AG04450 (cell line): ENCODE results near the gene PLXDC2. TPM values are rescaled to one million over a fixed set of nuclear protein-coding genes. Genes with fewer than 3 reads are reported as not detected.

Experiments used
- CTCF ChIA-PET: fragments of 300-600, 350-600 bp; formaldehyde crosslinking; extraction: SDS; loops from one replicate; lab custom pipeline; 2022; ENCODE audit warnings: antibody characterized with exemption, inconsistent platforms; lab: Charles Lee
- POLR2A ChIA-PET: fragments of 350-600 bp; formaldehyde crosslinking; extraction: SDS; loops from one replicate; lab custom pipeline; 2021; ENCODE audit warnings: antibody characterized with exemption, inconsistent platforms; lab: Yijun Ruan, JAX
- DNase-seq: peaks from one replicate; pipeline ENCODE4 v3.0.0-alpha.2; 2011; ENCODE audit warnings: low read depth, low spot score
- H3K27ac ChIP-seq: one replicate; pipeline ENCODE4 v1.5.1; 2012; ENCODE audit warnings: low read depth, low read length, control low read depth
- H3K27me3 ChIP-seq: one replicate; pipeline ENCODE4 v1.6.0; 2012; ENCODE audit warnings: low read length; ENCODE audit not compliant: control insufficient read depth, insufficient read depth
- H3K4me3 ChIP-seq: 2 replicates; pipeline ENCODE4 v1.5.1; 2011; ENCODE audit warnings: mild to moderate bottlenecking, low read depth, low read length, control low read depth
- H3K9me3 ChIP-seq: 2 replicates; pipeline ENCODE4 v1.5.1; 2012; ENCODE audit warnings: low read length; ENCODE audit not compliant: control insufficient read depth, insufficient read depth
- CTCF ChIP-seq: IDR thresholded peaks from 2 replicates; pipeline ENCODE4 v1.5.1; 2011; ENCODE audit warnings: low read depth, low read length, control low read depth, inconsistent platforms
- polyA plus RNA-seq: library from polyadenylated mRNA; depleted of rRNA; stranded (reverse); fragments of >200 nt; gene quantifications from 2 replicates; pipeline ENCODE4 v1.2.3, GENCODE V29; 2011

Gene PLXDC2
- polyA plus RNA-seq, 1 experiment, result 10.4 TPM

- DNase-seq, result no peak
- no peaks in the 10 kb centered on the region for H3K27me3 ChIP-seq
- H3K27ac ChIP-seq, result no peak overlapping the region
- TF ChIP-seq CTCF, result no peak
- H3K4me3 ChIP-seq, result no peak overlapping the region
- ChIA-PET CTCF (interaction anchor here (0.6 kb wide), 1 partner anchor 409 kb away, joined by 6 read pairs; no protein-coding TSS in a partner anchor), POLR2A (no interaction called here)
- no peaks in the 10 kb centered on the region for H3K9me3 ChIP-seq
Observed at GRCh38 chr10:19902456-19902855, 86.2 kb downstream of the PLXDC2 start.

DNA sequence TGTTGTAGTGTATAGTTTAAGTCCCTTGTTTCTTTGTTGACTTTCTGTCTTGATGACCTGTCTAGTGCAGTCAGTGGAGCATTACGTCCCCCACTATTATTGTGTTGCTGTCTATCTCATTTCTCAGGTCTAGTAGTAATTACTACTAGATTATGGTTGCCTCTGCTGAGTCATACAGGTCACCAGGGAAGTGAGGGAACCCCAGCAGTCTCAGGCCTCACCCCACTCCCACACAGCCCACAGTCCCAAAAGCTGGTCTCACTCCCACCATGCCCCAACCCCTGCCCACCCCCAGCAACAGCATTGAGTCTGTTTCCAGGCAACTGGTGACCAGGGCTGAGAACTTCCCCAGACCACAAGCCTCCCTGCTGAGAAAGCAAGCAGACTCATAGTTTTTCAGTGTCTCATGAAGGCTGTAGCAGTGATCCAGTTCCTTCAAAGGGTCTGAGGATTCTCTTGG lies 88.0 kb downstream of the PLXDC2 start:
- H3K4me3 ChIP-seq, result no peak overlapping the region
- H3K9me3 ChIP-seq, result no peaks in the 10 kb centered on the region
- no peak for DNase-seq
- H3K27me3 ChIP-seq, result no peaks in the 10 kb centered on the region
- POLR2A ChIA-PET, result no interaction called here
- no peak overlapping the region for H3K27ac ChIP-seq
- CTCF ChIA-PET, result no interaction called here
- no peak for TF ChIP-seq CTCF

DNA sequence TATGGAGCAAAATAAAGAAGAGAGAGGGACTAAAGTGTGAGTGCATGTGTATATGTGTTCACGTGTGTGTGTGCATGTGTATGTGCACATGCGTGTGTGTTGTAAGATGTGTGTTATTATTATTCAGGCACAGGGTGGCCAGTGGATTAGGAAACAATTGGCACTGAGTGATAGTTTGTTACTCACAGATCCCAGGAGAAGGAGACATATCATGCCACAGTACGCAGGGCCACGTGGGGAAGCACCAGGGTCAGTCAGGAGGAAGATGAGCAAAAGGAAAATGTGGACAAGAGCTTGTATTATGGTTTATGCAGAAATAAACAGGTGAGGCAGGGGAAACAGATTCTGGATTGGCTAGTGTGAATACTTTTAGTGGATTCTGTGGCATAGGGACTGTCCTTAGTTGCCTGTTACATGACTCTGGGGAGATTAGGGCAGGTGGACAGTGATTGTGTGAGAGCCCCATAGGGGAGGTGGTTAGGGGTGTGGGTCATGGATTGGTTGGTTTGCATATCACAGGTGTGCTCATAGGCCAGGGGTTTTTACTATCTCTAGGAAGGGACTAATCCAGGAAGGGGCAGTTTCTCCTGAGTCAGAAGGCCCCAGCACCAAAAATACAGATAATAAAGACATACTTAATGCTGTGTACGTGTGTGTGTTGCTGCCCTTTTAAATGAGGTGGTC lies 90.0 kb downstream of the PLXDC2 start:
- ChIA-PET CTCF (no interaction called here), POLR2A (no interaction called here)
- no peak for DNase-seq
- Histone ChIP-seq H3K27ac (no peak overlapping the region), H3K4me3 (no peak overlapping the region), H3K9me3 (no peaks in the 10 kb centered on the region), H3K27me3 (no peaks in the 10 kb centered on the region)
- no peak for TF ChIP-seq CTCF

GRCh38 chr10:19908991-19909696 lies 92.9 kb downstream of the PLXDC2 start:
- H3K4me3 ChIP-seq, result no peak overlapping the region
- H3K27ac ChIP-seq, result no peak overlapping the region
- H3K9me3 ChIP-seq, result no peaks in the 10 kb centered on the region
- ChIA-PET POLR2A (no interaction called here), CTCF (interaction anchor here (0.5 to 0.8 kb wide), 2 partner anchors 90 to 946 kb away, joined by 3 to 7 read pairs; no protein-coding TSS in a partner anchor)
- H3K27me3 ChIP-seq, result no peaks in the 10 kb centered on the region
- no peak for DNase-seq
- no peak for TF ChIP-seq CTCF

GRCh38 chr10:19911886-19912285 lies 95.7 kb downstream of the PLXDC2 start:
- DNase-seq, result no peak
- H3K9me3 ChIP-seq, result no peaks in the 10 kb centered on the region
- ChIA-PET CTCF (no interaction called here), POLR2A (no interaction called here)
- H3K27ac ChIP-seq, result no peak overlapping the region
- H3K4me3 ChIP-seq, result no peak overlapping the region
- H3K27me3 ChIP-seq, result no peaks in the 10 kb centered on the region
- TF ChIP-seq CTCF, result no peak
